Sigmoid colon (tissue), 4 donors: ENCODE measurements around the gene MELTF.

Experiments used
- POLR2A ChIP-seq, 2 donors: fragments of 450-650 bp; IDR thresholded peaks; one replicate each; pipeline ENCODE4 v1.6.1; 2016; ENCODE audit warnings: antibody characterized with exemption in 2 of 2, mild to moderate bottlenecking in 2 of 2, moderate library complexity in 2 of 2
- POLR2AphosphoS5 ChIP-seq, 4 donors: sonication (generic); formaldehyde crosslinking; IDR thresholded peaks; one replicate each; pipeline ENCODE4 v1.6.1; 2017; ENCODE audit warnings: antibody characterized with exemption in 4 of 4

- TF ChIP-seq POLR2A (IDR thresholded peaks at IDR 0.05) (no peak), POLR2AphosphoS5 (IDR thresholded peaks at IDR 0.05) (no peak)
Measured at GRCh38 chr3:197028728-197029510, 698 bp downstream of the MELTF start.
